ENCODE data around the gene PRPF40A.
A peak's percentile ranks its signal among the peaks of the same experiment; 100 is the strongest.

PRPF40A gene

DNA sequence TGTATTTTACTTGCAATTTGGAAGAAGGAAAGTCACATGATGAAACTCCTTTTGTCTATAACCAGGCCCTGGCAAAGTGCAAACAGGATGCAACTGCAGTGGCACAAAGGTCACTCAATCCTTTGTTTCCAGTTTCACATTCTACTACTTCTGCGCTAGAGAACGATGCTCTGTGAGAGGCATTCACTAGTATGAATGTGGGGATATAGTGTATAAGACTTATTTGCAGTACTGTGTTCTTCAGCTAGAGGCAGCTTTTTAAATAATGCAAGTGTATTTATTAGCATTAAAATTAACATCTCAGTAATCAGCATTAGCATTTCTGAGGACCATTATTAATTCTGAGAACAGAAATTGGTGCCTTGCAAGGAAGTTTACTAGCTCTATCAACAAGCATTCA lies 68.9 kb downstream of the PRPF40A start:
- DNase-seq = no peak

DNA sequence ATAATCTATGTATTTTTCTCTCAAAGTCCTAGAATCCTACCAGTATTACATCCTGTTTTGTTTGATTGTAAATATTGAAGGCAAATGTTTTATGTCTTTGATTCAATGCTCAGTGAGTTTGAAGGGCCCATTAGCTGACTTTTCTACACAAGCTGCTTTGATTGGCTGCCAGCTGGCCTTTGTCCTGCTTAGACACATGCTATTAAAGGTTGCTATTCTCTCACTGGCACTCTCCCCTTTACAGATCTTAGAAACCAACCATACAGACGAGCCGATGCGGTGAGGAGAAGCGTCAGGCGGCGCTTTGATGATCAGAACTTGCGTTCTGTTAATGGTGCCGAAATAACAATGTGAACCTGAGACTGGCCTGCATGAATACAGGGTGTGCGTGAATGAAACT lies 69.7 kb downstream of the PRPF40A start:
- DNase-seq = peak; percentile 80

DNA sequence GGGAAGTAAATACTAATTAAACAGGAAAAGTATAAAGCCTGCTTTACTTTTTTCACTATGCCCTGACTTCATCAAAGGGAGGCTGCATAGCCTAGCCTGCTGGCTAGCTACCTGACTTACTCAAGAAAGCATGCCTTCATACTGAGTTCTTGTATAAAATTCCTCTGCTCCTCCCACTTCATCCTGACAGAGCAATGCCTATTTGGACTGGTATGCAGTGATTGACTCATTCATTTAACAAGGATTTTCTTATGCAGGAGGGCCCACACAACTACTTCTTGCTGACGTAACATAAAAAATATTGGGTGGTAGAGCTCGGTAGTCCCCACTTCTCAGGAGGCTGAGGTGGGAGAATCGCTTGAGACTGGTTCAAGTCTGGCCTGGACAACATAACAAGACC lies 70.5 kb downstream of the PRPF40A start:
- no peak for DNase-seq

DNA sequence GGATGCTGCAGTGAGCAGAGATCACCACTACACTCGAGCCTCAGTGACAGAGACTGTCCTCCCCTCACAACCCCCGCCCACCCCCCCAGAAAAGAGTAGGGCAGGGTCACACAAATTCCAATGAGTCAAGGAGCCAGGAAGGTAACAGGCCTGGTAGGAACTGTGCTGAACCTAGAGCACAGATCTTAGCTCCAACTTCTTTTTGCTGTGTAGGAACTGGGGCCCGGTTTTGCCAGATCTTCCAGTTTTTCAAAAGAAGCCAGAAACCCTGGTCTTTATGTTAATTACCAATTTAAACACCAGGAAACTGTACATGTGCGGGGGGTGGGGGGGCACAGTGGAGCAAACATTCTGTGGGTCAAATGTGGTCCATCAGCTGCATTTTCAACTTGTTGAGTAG lies 71.0 kb downstream of the PRPF40A start:
- DNase-seq = no peak

DNA sequence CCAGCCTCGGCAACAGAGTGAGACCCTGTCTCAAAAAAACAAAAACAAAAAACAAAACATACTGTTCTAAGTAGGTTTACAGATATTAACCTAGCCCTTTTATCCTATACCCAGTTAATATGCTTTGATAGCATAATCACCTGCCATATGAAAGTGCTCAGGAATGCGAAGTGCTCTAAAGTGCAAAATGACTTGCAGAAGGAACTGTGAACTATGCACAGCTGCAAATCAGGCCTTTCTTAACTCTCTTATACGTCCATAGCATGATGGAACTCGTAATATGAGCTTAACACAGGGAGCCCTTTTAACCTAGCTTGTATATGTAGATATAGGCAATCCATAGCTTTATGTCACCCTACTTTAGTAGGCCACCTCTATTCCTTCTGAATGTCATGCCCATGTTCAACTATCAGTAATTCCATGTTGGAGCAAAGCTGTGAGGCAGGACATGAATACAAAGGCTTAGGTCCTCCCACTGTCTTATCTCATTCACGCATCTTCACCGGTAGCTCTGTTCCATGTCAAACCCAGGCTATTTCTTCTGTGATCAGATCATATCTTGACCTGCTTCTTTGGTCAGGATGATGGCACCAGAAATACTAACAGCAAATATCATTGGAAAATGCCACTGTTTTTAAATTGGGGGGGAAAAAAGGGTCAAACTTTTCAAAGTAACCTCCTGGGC lies 72.9 kb downstream of the PRPF40A start:
- DNase-seq = no peak

DNA sequence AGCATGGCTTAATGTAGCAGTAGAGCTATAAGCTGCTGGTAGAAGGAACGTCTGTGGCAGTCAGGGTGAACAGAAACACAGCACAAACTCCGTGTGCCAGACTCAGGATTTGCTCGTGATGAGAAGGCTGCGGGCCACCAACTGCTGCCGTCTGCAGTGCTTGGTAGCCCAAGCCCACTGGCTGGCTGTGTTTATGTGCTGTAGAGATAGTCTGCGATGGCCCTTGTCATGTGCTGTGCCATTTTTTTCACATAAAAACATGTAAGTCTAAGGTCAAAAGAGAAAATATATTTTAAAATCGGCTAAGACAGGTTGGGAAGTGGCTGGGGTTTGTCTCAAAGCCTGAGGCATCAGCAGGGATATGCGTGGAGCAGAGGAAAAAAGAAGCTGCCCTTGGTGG lies 78.7 kb downstream of the PRPF40A start:
- no peak for DNase-seq

DNA sequence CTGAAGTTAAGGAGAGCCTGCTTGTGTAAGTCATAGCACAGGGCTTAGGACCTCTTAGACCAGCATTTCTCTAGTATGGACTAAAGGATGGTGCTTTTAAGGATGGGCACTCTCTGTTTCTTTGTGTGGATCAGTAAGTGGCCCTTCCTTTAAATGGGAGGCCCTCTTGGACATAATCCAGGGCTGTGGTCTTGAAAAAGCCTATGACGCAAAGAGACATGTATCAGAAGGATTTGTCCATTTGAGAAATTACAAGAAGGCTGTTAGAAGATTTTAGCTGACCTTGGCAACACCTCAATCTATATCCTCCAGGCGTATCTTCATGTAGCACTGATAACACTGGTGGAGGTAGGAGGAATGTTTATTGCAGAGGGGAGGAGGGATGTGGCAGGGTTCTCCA lies 79.2 kb downstream of the PRPF40A start:
- DNase-seq = no peak

DNA sequence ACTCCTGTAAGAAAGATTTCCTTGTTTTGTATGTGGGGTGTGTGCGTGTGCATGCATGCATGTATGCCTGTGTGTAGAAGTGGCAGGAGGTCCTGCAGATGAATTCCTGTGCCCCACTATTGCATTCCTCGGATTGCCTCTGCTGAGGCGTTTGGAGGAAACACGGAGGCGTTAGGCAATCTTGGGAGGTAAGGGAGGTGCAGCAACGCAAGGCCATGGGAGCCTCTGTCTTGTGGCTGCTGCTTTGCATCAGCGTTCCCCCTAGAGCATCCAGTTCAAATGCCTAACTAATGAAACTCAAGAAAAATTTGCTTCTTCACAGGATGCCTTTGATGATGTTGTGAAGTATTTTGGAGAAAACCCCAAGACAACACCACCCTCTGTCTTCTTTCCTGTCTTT lies 80.0 kb downstream of the PRPF40A start:
- DNase-seq = no peak

DNA sequence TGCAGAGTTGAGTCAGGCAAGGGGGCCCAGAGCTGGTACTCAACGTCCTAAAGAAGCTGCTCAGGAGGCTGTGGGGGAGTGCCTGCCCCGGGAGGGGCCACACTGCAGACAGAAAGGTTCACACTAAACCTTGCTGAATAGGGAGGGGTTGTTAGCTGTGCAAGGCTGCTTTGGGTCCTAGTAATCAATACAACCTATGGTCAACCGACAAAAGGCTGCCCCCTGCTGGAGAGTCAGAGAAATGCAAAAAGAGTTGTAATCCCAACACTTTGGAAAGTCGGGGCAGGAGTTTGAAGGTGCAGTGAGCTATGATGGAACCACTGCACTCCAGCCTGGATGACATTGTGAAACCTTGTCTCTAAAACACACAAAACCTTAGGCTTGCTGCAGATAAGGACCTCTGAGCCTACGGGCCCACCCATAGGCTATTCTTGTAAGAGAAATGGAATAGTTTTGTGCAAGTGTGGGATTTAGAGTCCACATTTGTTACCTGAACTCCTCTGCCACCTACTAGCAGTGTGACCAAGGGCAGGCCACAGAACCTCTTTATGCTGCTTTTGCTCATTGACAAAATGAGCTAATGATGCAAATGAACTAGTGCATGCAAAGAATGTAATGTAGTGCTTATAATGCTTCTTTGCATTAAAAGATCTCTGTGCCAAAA lies 81.5 kb downstream of the PRPF40A start:
- peak; percentile 28 for DNase-seq

DNA sequence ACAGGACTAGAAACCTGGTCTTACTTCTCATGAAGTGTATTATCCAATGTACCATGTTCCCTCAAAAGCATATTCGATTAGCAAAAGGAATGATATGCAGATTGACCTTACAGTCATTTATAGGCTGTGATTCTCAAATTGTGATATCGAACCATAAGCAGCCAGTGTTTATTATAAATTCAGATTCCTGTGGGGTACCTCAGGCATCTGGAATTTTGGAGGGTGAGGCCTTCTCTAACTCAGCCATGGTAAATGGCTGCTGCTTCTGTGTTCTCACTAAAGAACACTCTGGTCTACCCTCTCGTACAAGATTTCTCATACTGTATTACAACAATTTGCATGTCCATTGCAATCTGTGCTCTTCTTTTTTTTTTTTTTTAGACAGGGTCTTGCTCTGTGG lies 84.5 kb downstream of the PRPF40A start:
- no peak for DNase-seq

DNA sequence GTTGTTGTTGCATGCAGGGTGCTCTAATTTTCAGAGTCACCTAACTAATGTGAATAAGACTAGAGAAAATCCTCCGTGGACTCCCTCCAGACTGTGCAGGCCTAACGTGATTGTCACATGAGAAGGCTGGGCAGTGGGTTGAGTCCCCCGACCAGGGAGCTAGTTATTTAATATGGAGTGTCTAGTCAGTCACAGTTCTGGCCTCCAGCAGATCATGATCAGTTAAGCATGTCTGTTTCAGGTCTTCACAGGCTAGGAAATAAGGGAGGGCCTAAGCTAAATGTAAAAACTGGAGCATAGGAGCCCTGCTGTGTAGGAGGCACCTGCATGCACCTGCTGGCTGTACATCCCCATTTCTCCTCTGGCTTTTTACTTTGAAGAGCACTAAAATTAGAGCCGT lies 86.8 kb downstream of the PRPF40A start:
- DNase-seq = no peak

DNA sequence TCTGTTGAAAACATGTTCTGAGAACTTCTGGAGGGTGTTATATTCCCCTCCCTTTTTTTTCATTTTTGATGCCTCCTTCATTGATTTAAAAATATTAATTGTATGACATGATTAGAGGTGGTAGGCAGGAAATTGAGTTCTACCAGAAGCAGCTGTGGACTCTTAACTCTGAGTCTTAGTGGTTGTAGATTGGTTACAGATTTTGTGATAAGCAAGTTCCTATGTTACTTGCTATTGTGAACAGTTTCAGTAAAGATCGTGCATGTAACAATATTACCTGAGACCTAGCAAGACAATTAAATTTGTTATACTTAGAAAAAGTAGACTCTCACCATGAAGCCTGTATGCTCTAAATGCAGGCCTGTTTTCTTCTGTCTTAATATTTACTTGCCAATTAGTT lies 88.1 kb downstream of the PRPF40A start:
- DNase-seq = no peak

DNA sequence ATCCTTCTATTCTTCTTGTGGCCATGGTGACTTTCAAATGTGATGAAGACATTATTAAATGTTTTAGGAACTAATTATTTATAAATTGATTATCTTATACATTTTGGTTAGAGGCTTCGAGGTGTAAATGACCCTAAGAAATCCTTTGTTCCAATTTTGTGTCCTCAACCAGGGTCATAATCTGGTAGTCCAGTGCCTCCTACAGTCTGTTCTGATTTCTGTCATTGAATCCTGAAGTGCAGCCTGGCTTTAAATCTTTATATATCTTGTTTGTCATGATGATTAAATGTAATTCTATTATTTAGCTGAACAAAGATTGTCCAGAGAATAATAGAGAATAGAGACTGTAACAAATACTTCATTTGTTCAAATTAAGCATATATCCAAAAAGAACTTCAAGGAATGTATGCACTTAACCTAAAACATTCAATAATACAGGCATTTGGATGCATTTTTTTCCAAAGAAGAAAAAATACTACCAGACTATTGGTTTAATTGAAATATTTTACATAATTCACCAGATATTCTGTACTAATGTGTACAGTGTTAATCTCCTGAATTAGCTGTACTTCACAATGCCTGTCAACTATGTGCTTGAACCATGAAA lies 89.8 kb downstream of the PRPF40A start:
- no peak for DNase-seq

DNA sequence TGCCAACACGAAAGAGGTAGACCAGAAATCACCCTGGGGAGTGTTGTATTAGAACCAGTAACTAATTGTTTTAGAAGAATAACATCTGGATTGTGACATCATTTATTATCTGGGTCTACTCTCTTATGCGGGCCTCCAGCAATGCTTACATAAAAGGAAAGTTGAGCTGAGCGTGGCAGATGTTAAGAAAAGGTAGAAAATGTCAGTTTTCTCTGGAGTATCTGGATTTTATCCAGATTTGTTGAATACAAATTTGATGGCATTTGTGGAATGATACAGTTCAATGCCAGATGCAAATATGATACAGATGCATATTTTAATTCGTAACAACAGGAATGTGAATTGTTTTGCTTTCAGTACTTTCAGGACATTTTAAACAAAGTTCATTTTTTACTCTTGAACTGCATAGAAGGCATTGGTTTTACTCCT lies 90.3 kb downstream of the PRPF40A start:
- no peak for DNase-seq

DNA sequence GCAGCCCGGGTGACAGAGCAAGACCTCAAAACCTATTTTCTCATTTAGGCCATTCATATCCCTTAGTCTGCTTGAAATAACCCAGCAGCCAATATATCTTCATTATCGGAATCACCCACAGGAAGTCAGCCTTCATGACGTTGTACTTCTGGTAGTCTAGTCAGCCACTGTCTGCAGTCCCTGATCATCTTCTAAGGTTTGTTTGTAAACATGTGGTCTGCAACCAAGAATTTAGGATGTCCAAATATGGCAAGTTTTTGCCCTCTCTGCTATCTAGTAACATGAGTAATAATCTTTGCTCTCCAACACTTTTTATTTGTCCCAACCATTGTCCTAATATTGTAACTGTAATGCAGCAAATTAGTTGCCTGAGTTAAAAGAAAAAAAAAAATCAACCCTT lies 92.5 kb downstream of the PRPF40A start:
- DNase-seq = no peak

DNA sequence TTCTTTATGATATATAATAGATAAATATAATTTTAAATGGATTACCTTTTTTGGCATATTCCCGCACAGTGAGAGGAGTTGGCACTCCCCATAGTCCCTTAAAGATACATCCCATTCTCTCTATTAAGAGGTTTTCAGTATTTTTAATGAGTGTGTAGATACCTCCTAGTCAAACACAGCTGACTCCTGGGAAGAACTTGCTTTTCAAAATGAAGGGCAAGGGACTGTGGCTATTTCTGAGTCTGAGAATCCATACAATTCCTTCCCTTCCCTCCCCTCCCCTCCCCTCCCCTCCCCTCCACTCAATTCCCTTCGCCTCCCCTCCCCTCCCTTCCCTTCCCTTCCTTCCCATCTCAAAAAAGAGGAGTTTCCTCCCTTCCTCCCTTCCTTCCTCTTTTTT lies 93.5 kb downstream of the PRPF40A start:
- DNase-seq = no peak

DNA sequence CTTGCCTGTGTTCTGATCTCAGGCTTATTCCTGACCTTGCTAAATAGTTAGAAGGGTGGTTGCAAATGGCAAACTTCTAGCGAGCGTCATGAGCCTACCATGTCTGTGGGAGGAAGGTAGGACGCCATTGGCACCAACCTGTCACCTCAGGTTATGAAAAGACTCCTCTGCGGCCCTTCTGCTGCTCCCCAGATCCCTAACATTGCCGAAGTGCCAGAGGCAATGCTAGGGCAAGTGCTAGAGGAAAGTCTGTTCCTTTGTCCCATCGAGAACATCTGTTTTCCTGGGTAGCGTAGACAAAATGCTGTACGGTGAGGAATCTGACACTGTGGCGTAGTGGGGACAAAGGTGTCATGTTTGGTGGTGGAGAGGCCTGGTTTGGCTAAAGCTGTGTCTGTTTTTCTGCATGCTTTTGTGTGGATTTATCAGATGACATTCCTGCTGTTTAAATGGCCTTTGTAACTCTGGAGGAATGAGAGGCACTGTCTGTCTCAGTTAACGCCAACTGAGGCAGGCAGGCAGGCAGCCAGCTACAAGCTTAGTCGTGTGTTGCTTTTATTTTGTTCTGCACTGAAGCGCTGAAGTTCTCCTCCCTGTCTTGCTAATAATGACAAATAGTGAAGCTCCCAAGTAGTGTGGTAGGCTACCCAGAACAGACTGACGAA lies 94.1 kb downstream of the PRPF40A start:
- no peak for DNase-seq

DNA sequence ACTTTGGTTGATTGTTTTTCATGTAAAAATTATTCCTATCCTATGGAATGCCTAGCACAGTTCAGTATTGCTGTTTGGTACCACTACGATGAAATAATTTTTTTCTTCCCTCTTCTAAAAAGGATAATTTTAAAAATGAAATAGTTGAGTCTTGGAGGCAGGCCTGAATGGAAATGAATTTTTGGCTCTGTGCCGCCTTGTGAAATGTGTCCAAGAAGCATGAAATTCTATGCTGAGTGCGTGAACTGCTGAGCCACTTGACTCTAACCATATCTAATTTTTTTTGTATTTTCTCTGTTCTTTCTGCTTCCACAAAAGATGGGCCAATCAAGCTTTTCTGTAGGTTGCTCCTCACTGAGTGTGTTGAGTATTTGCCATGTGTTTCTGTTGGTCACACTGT lies 95.0 kb downstream of the PRPF40A start:
- no peak for DNase-seq

DNA sequence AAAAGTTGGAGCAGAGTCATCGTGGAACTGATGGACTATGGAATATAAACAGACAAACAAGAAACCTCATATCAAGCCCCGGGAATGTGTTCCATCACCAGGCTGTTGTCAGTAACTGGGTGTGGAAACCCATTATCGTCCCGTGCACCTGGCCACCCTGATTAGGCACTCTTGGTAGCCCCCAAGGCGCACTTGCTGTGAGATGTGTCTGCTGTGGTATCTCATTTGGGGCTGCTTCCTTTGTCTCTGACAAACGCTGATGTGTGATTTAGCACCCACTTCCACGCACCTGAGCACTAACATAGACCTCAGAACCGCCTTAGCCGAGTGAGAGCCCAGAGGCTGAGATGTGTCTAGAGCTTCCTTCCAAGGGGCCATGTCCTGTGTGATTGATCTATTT lies 96.3 kb downstream of the PRPF40A start:
- no peak for DNase-seq

DNA sequence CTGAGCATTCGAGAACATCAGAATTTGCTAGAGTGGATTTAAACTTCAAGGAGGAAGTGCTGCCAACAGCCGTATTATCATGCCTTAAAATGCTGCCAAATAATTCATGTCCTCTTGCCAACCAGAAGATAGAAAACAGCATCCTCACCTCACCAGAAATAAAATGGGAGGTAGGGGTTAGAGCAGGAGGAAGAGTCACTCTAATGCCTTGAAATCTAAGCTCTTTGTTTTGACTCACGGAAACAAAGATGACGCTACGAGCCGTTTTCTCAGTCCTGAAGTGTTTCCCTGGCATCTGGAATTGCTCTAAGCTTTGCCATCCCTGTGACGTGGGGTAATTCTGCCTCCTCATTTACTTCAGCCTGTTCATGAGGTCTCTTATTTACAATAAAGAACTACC lies 97.1 kb downstream of the PRPF40A start:
- no peak for DNase-seq

DNA sequence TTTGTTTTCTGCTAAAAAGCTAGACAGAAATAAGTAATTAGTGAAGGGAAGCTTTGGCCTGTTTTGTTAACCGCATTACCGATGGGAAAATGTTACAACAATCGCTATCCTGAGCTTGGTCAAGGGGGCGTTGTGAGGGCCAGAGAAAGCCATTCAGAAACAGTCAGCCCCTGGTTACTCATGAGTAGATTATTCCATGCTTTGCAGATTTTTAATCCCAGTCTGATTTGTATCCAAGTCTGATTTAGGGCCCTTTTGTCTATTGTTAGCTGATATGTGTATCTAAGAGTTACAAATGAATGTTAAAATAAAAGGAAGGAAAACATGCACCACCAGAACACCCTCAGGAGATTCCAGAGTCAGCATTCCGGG lies 99.1 kb downstream of the PRPF40A start:
- no peak for DNase-seq

DNA sequence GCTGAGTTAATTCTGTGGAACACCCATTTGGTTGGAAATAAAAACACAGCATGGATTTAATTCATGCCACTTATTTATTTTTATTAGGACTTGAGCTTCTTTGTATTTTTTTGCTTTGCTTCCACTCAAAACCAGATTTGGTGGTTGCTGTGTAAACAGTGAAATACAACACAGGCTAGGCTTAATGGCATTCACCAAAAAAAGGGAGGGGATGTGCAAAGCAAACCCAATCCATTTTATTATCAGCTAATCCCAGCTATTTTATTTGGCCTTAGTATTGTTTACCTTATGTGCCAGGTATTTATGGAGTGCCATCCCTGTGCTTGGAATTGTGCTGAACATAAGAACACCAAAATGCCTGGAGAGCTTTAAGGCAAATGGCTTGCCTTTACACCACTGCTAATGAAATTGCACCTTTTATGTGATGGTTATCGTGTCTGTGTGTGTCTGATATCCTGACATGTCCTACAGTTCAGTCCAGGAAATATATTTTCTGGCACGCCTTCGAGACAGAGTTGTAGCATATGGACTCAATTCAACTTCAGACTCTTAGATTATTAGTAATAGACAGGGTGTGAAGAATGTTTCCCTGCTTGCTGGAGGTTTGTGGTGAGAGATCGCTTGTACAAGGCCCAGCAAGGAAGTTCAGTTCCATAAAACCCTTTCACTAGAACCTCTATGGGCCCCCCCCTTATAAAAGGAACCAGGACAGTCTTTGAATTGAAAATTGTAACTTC lies 99.6 kb downstream of the PRPF40A start:
- no peak for DNase-seq

DNA sequence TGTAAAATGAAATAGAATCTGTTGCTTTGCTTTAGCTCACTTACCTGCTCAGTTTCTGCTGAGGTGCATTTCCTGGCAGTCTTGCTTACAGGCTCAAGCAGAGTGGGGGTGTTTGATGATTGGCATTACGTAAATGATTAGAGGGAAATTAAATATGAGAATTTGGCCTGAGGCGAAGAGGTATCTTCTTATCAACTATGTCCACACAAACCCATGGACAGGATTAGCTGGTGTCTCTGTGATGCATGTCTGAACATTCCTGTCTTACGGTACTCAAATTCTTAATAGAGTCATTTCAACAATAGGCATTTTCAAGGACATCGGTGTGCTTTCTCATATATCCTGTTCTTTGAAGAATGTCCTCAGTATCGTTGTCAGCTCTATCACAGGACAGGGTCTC lies 102.1 kb downstream of the PRPF40A start:
- no peak for DNase-seq
